Measurements from ENCODE around the gene TTC34. TPM values are rescaled to one million over a fixed set of nuclear protein-coding genes. Genes with fewer than 3 reads are reported as not detected.

Gene TTC34
- total and polyA plus RNA-seq, 7 donors: under 0.01 to 0.83 (median 0.56) TPM; not detected in 1

DNA sequence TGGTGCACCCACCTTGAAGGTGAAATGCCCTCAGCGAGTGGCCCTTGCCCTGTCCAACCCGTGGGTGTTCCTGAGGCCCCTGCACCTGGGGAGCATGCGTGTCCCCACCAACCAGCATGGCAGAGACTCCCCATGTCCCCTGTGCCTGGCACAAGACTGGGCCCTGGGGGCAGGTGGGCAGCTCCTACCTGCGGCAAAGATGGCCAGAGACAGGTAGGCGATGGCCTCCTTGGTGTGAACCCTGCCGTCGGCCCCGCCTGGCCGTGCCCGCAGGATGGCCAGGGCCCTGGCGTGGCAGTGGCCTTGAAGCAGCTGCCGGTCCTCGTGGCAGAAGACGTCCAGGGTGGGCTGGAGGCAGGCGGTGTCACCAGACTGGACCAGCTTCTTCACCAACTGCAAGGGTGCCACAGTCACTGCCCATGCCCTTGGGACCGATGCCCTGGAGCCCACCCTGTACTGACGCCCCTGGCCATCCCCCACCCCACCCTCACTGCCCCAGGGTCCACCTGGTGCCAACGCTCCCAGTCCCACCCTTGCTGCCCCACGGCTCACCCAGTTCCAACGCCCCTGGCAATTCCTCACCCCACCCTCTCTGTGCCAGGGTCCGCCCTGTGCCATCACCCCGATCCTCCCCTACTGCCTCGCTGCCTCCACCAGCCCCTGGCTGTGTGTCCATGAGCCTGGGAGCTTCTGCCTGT is 15.7 kb downstream of the TTC34 start:
- intact Hi-C loops (cut with DNase I): loop anchor here (1.0 kb wide), 1 partner anchor 371 kb away; no protein-coding TSS in a partner anchor
- peaks cover 0 to 8% (median 4%) of the 10 kb centered on the region in 4 donors for H3K9me3 ChIP-seq

DNA sequence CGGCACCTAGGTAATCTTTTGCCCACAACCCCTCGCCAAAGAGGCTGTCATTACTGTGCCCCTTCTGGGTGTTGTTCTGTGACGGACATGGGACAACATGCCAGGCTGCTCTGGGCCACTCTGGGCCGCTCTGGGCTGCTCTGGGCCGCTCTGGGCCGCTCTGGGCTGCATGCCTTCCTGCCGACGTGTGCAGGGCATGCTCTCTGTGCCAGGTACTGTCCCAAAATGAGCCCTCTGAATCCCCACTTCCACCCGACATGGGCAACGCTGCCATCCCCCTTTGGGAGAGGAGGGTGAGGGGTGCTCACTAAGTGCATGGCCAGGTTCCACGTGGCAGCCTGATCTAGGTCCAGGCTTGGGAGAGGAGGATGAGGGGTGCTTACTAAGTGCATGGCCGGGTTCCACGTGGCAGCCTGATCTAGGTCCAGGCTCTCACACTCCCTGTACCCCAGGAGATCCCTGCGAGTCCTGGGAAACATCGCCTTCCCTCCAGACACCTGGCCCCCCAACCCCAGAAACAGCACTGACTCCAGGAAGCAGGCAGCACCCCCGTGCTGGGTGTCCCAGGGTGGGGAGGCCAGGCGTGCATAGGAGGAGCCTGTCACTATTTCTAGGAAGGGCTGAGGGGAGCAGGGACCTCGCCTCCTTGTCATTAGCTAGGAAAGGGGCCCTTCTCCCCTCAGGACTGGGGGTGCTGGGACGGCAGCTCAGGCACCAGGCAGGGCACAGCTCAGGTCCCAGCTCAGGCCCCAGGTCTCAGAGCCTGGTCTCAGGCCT is 16.5 kb downstream of the TTC34 start:
- Histone ChIP-seq H3K36me3 (no peaks in the 10 kb centered on the region), H3K9me3 (peaks cover 0 to 8% (median 4%) of the 10 kb centered on the region in 4 donors), H3K4me3 (no peak overlapping the region), H3K4me1 (no peaks in the 10 kb centered on the region), H3K27me3 (peaks cover 11 to 60% (median 38%) of the 10 kb centered on the region in 3 donors), H3K27ac (no peak overlapping the region)
- intact Hi-C loops (cut with DNase I): no loop called here
- peak; percentile 40 for DNase-seq
- WGBS, 2 donors: 67 to 80% methylated on average over 19 of the region's 19 CpGs
- TF ChIP-seq POLR2AphosphoS5 (IDR thresholded peaks at IDR 0.05) (no peak), POLR2A (IDR thresholded peaks at IDR 0.05) (no peak), CTCF (IDR thresholded peaks at IDR 0.05) (no peak), EP300 (IDR thresholded peaks at IDR 0.05) (no peak)

More for the DNA sequence above, 15.7 kb downstream of the TTC34 start:
- Histone ChIP-seq H3K4me1 (no peaks in the 10 kb centered on the region), H3K27ac (no peak overlapping the region), H3K27me3 (peaks cover 11 to 62% (median 45%) of the 10 kb centered on the region in 3 donors), H3K4me3 (no peak overlapping the region), H3K36me3 (no peaks in the 10 kb centered on the region)
- DNase-seq: peak; percentile 52
- 60 to 88% methylated on average over 23 of the region's 23 CpGs for WGBS, 2 donors
- TF ChIP-seq CTCF (IDR thresholded peaks at IDR 0.05) (no peak), POLR2A (IDR thresholded peaks at IDR 0.05) (no peak), EP300 (IDR thresholded peaks at IDR 0.05) (no peak), POLR2AphosphoS5 (IDR thresholded peaks at IDR 0.05) (no peak)

- WGBS, 2 donors: 79 to 87% methylated on average over 30 of the region's 30 CpGs
- DNase-seq: peak; percentile 48
Measured at GRCh38 chr1:2783435-2784397, 17.8 kb downstream of the TTC34 start.

More at GRCh38 chr1:2783435-2784397, 17.8 kb downstream of the TTC34 start:
- Histone ChIP-seq H3K27me3 (peaks cover 0 to 52% (median 25%) of the 10 kb centered on the region in 3 donors), H3K4me1 (no peaks in the 10 kb centered on the region), H3K27ac (no peak overlapping the region), H3K9me3 (peaks cover 0 to 8% (median 4%) of the 10 kb centered on the region in 4 donors), H3K4me3 (no peak overlapping the region), H3K36me3 (no peaks in the 10 kb centered on the region)
- intact Hi-C loops (cut with DNase I): no loop called here
- TF ChIP-seq POLR2A (IDR thresholded peaks at IDR 0.05): no peak
- no peak for TF ChIP-seq CTCF (IDR thresholded peaks at IDR 0.05)
- TF ChIP-seq EP300 (IDR thresholded peaks at IDR 0.05): no peak
- TF ChIP-seq POLR2AphosphoS5 (IDR thresholded peaks at IDR 0.05): no peak

Data from sigmoid colon (tissue), 7 donors.